ENCODE measurements around the gene HELLS. TPM values are rescaled to one million over a fixed set of nuclear protein-coding genes. Genes with fewer than 3 reads are reported as not detected.

HELLS gene
- total and polyA plus RNA-seq, 2 of the 8 experiments (the other 6 are each of a cell fraction or from before 2014, with no cell fraction given): 147 to 371 TPM

GRCh38 chr10:94571081-94571480, 25.5 kb downstream of the HELLS start (continued):
- no peak for TF ChIP-seq SP1 (IDR thresholded peaks at IDR 0.05; ENCODE audit: low read depth, low read length)
- no peak for TF ChIP-seq CHD7 (IDR thresholded peaks at IDR 0.05; ENCODE audit: insufficient replicate concordance, low read length)
- no peak for TF ChIP-seq CBX5 (IDR thresholded peaks at IDR 0.05; ENCODE audit: low read depth, low read length)
- no peak for TF ChIP-seq SP2 (IDR thresholded peaks at IDR 0.05; ENCODE audit: low read length)

Data from H1 (cell line).